Measurements from ENCODE around the gene CREB3L2. TPM values are rescaled to one million over a fixed set of nuclear protein-coding genes. Genes with fewer than 3 reads are reported as not detected.

The CREB3L2 gene
- total and polyA plus RNA-seq, 2 of the 4 experiments (the other 2 are of a cell fraction), result 42.3 to 57.9 TPM

DNA sequence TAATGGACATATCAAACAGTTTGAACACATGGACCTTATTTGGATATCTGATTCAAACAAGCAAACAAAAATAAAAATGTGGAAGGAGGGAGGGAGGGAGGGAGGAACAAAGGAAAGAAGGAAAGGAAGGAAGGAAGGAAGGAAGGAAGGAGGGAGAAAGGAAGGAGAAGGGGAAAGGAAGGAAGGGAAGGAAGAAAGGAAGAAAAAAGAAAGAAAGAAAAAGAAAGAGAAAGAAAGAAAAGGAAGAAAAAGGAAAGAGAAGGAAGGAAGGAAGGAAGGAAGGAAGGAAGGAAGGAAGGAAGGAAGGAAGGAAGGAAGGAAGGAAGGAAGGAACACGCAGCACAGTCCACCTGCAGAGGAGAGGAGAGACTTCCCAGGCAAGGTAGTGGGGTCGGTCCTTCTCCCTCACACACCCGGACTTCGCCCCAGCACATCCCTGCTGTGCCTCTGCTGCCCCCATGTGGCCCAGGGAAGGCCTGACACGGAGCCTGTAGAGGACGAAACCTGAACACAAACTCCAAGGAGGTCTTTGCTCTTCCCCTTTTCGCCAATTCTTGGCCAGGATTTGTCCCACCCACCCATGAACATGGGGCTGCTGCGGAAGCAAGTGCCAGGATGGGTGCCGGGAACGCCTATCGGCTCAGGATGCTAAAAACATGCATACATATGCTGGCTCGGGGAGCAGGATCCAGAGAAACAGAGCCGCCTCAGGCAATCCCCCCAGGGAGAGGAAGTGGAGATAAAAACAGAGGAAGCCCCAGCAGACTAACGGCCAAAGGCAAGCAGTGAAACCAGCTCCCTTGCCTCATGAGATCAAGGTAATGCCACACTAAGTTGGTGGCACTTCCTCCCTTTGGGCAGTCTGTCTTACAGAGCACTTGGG, 102.8 kb downstream of the CREB3L2 start:
- Histone ChIP-seq H3K36me3 (ENCODE audit: control insufficient read depth, insufficient read depth, low read length) (peaks cover 45% of the 10 kb centered on the region), H3K18ac (ENCODE audit: low read depth, low read length) (no peak overlapping the region), H3K56ac (ENCODE audit: extremely low read depth, insufficient read depth, low read length) (no peak overlapping the region), H3K9ac (ENCODE audit: low read depth, low read length) (no peak overlapping the region), H2BK20ac (ENCODE audit: low read depth, low read length) (peak overlapping the region; percentile 4; the same call in 1 of the 2 replicates), H4K8ac (ENCODE audit: low read depth in 2 of 2, low read length in 2 of 2) (peak overlapping the region in 1 of 2 experiments; percentile 77; a peak in 1 of 4 replicates), H3K79me1 (ENCODE audit: low read depth in 1 of 2, low read length in 2 of 2) (peaks cover 27 to 37% of the 10 kb centered on the region in 2 experiments), H3K27me3 (ENCODE audit: control insufficient read depth, insufficient read depth, low read length) (no peaks in the 10 kb centered on the region), H4K20me1 (ENCODE audit: insufficient read depth, low read length) (no peaks in the 10 kb centered on the region; the same call in 1 of the 2 replicates), H3K27ac (ENCODE audit: insufficient read depth, low read length) (no peak overlapping the region), H3K9me1 (ENCODE audit: insufficient read depth, low read length) (0 out of 2 replicates have a peak, but pooled peaks cover 2% of the 10 kb centered on the region), H3K4me2 (ENCODE audit: low read depth, low read length) (no peak overlapping the region), H2AFZ (replicated peaks; ENCODE audit: low read length, poor library complexity) (peak overlapping the region; percentile 52), H3K4me3 (ENCODE audit: insufficient read depth, low read depth, low read length) (no peak overlapping the region), H3K14ac (replicated peaks; ENCODE audit: low read depth, low read length) (0 out of 2 replicates have a peak overlapping the region, but pooled peaks have one; percentile 51), H2BK120ac (ENCODE audit: low read depth, low read length) (peak overlapping the region; percentile 51; the same call in 1 of the 2 replicates), H2AK9ac (replicated peaks; ENCODE audit: low read depth, low read length, poor library complexity) (peak overlapping the region; percentile 35), H2AK5ac (ENCODE audit: low read depth, low read length) (peak overlapping the region; percentile 88; the same call in 1 of the 2 replicates), H4K91ac (ENCODE audit: insufficient read depth, low read depth, low read length) (peak overlapping the region; percentile 58; the same call in 1 of the 2 replicates), H3K9me3 (ENCODE audit: control insufficient read depth, insufficient read depth, low read length) (no peaks in the 10 kb centered on the region), H3K4ac (ENCODE audit: low read depth, low read length) (peak overlapping the region; percentile 76), H3K4me1 (ENCODE audit: control insufficient read depth, insufficient read depth, low read length) (no peaks in the 10 kb centered on the region), H4K5ac (ENCODE audit: low read depth, low read length) (no peak overlapping the region), H2BK5ac (ENCODE audit: low read depth, low read length, poor library complexity, severe bottlenecking) (peak overlapping the region; percentile 37), H3K23ac (ENCODE audit: low read depth, low read length) (no peak overlapping the region), H2BK15ac (ENCODE audit: low read depth, low read length) (no peak overlapping the region)
- ChIA-PET POLR2A (ENCODE audit: unreplicated experiment) (no interaction called here), CTCF (interaction anchor here (0.5 to 3.2 kb wide), 2 partner anchors 22 to 242 kb away, joined by 4 to 16 read pairs; no protein-coding TSS in a partner anchor)
- intact Hi-C loops (cut with micrococcal nuclease) (loop anchor here (1.0 kb wide), 3 partner anchors 82 to 293 kb away; no protein-coding TSS in a partner anchor), in situ Hi-C loops (cut with MboI; ENCODE audit: low sequenced_read_pairs) (loop anchor here (5.0 kb wide), 2 partner anchors 247 to 287 kb away; no protein-coding TSS in a partner anchor), dilution Hi-C loops (cut with HindIII; ENCODE audit: low sequenced_read_pairs, unreplicated experiment) (no loop called here)
- ATAC-seq (ENCODE audit: low read depth) (peak; percentile 94), DNase-seq (peak; percentile 66)
- TF ChIP-seq, protein P1, sequence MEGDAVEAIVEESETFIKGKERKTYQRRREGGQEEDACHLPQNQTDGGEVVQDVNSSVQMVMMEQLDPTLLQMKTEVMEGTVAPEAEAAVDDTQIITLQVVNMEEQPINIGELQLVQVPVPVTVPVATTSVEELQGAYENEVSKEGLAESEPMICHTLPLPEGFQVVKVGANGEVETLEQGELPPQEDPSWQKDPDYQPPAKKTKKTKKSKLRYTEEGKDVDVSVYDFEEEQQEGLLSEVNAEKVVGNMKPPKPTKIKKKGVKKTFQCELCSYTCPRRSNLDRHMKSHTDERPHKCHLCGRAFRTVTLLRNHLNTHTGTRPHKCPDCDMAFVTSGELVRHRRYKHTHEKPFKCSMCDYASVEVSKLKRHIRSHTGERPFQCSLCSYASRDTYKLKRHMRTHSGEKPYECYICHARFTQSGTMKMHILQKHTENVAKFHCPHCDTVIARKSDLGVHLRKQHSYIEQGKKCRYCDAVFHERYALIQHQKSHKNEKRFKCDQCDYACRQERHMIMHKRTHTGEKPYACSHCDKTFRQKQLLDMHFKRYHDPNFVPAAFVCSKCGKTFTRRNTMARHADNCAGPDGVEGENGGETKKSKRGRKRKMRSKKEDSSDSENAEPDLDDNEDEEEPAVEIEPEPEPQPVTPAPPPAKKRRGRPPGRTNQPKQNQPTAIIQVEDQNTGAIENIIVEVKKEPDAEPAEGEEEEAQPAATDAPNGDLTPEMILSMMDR (conservative IDR thresholded peaks at IDR 0.05; ENCODE audit: low read depth, low read length), result peak; percentile 90
- TF ChIP-seq MXI1 (IDR thresholded peaks at IDR 0.05; ENCODE audit: borderline replicate concordance, low read depth, low read length) (no peak), SMC3 (IDR thresholded peaks at IDR 0.05; ENCODE audit: low read depth, low read length) (peak; percentile 94), RAD21 (IDR thresholded peaks at IDR 0.05; ENCODE audit: low read length) (peak; percentile 97)
- TF ChIP-seq, protein P2, sequence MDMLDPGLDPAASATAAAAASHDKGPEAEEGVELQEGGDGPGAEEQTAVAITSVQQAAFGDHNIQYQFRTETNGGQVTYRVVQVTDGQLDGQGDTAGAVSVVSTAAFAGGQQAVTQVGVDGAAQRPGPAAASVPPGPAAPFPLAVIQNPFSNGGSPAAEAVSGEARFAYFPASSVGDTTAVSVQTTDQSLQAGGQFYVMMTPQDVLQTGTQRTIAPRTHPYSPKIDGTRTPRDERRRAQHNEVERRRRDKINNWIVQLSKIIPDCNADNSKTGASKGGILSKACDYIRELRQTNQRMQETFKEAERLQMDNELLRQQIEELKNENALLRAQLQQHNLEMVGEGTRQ (IDR thresholded peaks at IDR 0.05; ENCODE audit: low read depth, low read length), result 0 out of 2 replicates have a peak, but pooled peaks have one; percentile 34
- no TSS peak for BruUV-seq (replicated peaks)
- 100% methylated on average over 1 of the region's 14 CpGs; no CpG with 5 or more reads in 1 of the 2 experiments for WGBS, 2 experiments (ENCODE audit: extremely low coverage in 2 of 2, insufficient read length in 1 of 2)
